Right atrium auricular region (tissue), 2 donors: Measurements from ENCODE around the gene TTLL11. TPM values are rescaled to one million over a fixed set of nuclear protein-coding genes. Genes with fewer than 3 reads are reported as not detected.

Experiments
- DNase-seq: peaks from one replicate; pipeline ENCODE4 v3.0.0-alpha.2; 2019; ENCODE audit warnings: low spot score
- H3K27ac ChIP-seq, 2 donors: fragments of 200-600 bp; sonication (generic); 1 replicate in 1 of 2; 2 replicates in 1 of 2; pipeline ENCODE4 v1.5.1; 2016 to 2019
- H3K27me3 ChIP-seq, 2 donors: fragments of 200-600 bp; sonication (generic); one replicate each; pipeline versions ENCODE4 v1.5.1 to v1.6.0; 2017 to 2019
- H3K36me3 ChIP-seq: fragments of 200-600 bp; sonication (generic); one replicate; pipeline ENCODE4 v1.5.1; 2016
- H3K4me1 ChIP-seq, 2 donors: fragments of 200-600 bp; sonication (generic); one replicate each; pipeline versions ENCODE4 v1.5.1 to v1.6.0; 2017 to 2019
- H3K4me3 ChIP-seq, 2 donors: fragments of 200-600 bp; sonication (generic); 1 replicate in 1 of 2; 2 replicates in 1 of 2; pipeline ENCODE4 v1.5.1; 2017 to 2019; ENCODE audit warnings: mild to moderate bottlenecking in 1 of 2, moderate library complexity in 1 of 2
- H3K9me3 ChIP-seq, 2 donors: fragments of 200-600 bp; sonication (generic); one replicate each; pipeline ENCODE4 v1.5.1; 2019
- CTCF ChIP-seq, 2 donors: fragments of 200-600 bp; sonication (generic); IDR thresholded peaks; one replicate each; pipeline ENCODE4 v1.5.1; 2019; ENCODE audit warnings: antibody characterized with exemption in 2 of 2
- total RNA-seq, 2 donors: library from RNA; depleted of rRNA; stranded (reverse); fragments of >200 nt; gene quantifications; one replicate each; pipeline ENCODE4 v1.1.0, GENCODE V29; 2016

The TTLL11 gene
- total RNA-seq, 2 donors from 2014 or later, result 5.9 to 7.8 TPM

GRCh38 chr9:121929893-121930875, 162.9 kb downstream of the TTLL11 start:
- Histone ChIP-seq H3K27me3 (no peaks in the 10 kb centered on the region), H3K9me3 (no peaks in the 10 kb centered on the region), H3K27ac (no peak overlapping the region), H3K4me1 (peaks cover 0 to 10% of the 10 kb centered on the region in 2 donors), H3K4me3 (no peak overlapping the region), H3K36me3 (no peaks in the 10 kb centered on the region)
- TF ChIP-seq CTCF (IDR thresholded peaks at IDR 0.05), result no peak
- DNase-seq, result no peak

- no peaks in the 10 kb centered on the region for H3K9me3 ChIP-seq
Observed at GRCh38 chr9:121927636-121928035, 165.5 kb downstream of the TTLL11 start.

GRCh38 chr9:121927081-121927480, 166.0 kb downstream of the TTLL11 start:
- H3K36me3 ChIP-seq, result no peaks in the 10 kb centered on the region
- no peak for DNase-seq
- no peak overlapping the region for H3K4me3 ChIP-seq
- no peaks in the 10 kb centered on the region for H3K9me3 ChIP-seq
- no peak for TF ChIP-seq CTCF (IDR thresholded peaks at IDR 0.05)
- H3K27ac ChIP-seq, result no peak overlapping the region
- H3K27me3 ChIP-seq, result no peaks in the 10 kb centered on the region
- H3K4me1 ChIP-seq, result peaks cover 0 to 10% of the 10 kb centered on the region in 2 donors

More at GRCh38 chr9:121927636-121928035, 165.5 kb downstream of the TTLL11 start:
- Histone ChIP-seq H3K27me3 (no peaks in the 10 kb centered on the region), H3K4me3 (no peak overlapping the region), H3K27ac (no peak overlapping the region), H3K36me3 (no peaks in the 10 kb centered on the region), H3K4me1 (peaks cover 0 to 10% of the 10 kb centered on the region in 2 donors)
- TF ChIP-seq CTCF (IDR thresholded peaks at IDR 0.05), result no peak
- DNase-seq, result no peak

- no peak for TF ChIP-seq CTCF (IDR thresholded peaks at IDR 0.05)
- H3K4me3 ChIP-seq, result no peak overlapping the region
- no peaks in the 10 kb centered on the region for H3K9me3 ChIP-seq
- no peaks in the 10 kb centered on the region for H3K27me3 ChIP-seq
- peaks cover 0 to 10% of the 10 kb centered on the region in 2 donors for H3K4me1 ChIP-seq
- H3K27ac ChIP-seq, result no peak overlapping the region
- DNase-seq, result no peak
- H3K36me3 ChIP-seq, result no peaks in the 10 kb centered on the region
Observed at GRCh38 chr9:121926351-121926801, 166.7 kb downstream of the TTLL11 start.

GRCh38 chr9:121925935-121926334, 167.2 kb downstream of the TTLL11 start:
- H3K27ac ChIP-seq, result no peak overlapping the region
- no peak overlapping the region for H3K4me3 ChIP-seq
- no peaks in the 10 kb centered on the region for H3K36me3 ChIP-seq
- no peaks in the 10 kb centered on the region for H3K9me3 ChIP-seq
- no peaks in the 10 kb centered on the region for H3K27me3 ChIP-seq
- no peak for DNase-seq
- no peak for TF ChIP-seq CTCF (IDR thresholded peaks at IDR 0.05)
- H3K4me1 ChIP-seq, result peaks cover 0 to 10% of the 10 kb centered on the region in 2 donors
